Measurements from ENCODE around the gene ROBO3. TPM values are rescaled to one million over a fixed set of nuclear protein-coding genes. Genes with fewer than 3 reads are reported as not detected.

ROBO3 gene
- total and polyA plus RNA-seq, 5 donors, result 9.8 to 15.4 (median 10.5) TPM

GRCh38 chr11:124867700-124868099 is 2.5 kb downstream of the ROBO3 start:
- WGBS, result 2% methylated on average over 8 of the region's 8 CpGs
- DNase-seq (peak in 1 of 3 donors; percentile 47), ATAC-seq (no peak)
- Histone ChIP-seq H3K27ac (ENCODE audit: low read length) (no peak overlapping the region), H3K9me3 (ENCODE audit: control insufficient read depth, low read length) (no peaks in the 10 kb centered on the region), H3K27me3 (ENCODE audit: control insufficient read depth, insufficient read depth) (no peaks in the 10 kb centered on the region), H3K4me1 (ENCODE audit: control insufficient read depth, insufficient read depth, low read length) (no peaks in the 10 kb centered on the region), H3K4me3 (ENCODE audit: low read length) (no peak overlapping the region)
- intact Hi-C loops (cut with DNase I), result no loop called here

- H3K4me1 ChIP-seq (ENCODE audit: control insufficient read depth, insufficient read depth, low read length), result no peaks in the 10 kb centered on the region
- WGBS, result 8% methylated on average over 63 of the region's 63 CpGs
- H3K4me3 ChIP-seq (ENCODE audit: low read length), result no peak overlapping the region
Measured at GRCh38 chr11:124868331-124869274, 3.4 kb downstream of the ROBO3 start.

GRCh38 chr11:124869331-124869730 is 4.1 kb downstream of the ROBO3 start:
- ATAC-seq, result no peak
- peak in 1 of 3 donors; percentile 46 for DNase-seq
- H3K27me3 ChIP-seq (ENCODE audit: control insufficient read depth, insufficient read depth), result no peaks in the 10 kb centered on the region
- no peak overlapping the region for H3K4me3 ChIP-seq (ENCODE audit: low read length)
- no peaks in the 10 kb centered on the region for H3K9me3 ChIP-seq (ENCODE audit: control insufficient read depth, low read length)
- WGBS, result 3% methylated on average over 16 of the region's 16 CpGs
- H3K27ac ChIP-seq (ENCODE audit: low read length), result no peak overlapping the region
- intact Hi-C loops (cut with DNase I), result no loop called here
- no peaks in the 10 kb centered on the region for H3K4me1 ChIP-seq (ENCODE audit: control insufficient read depth, insufficient read depth, low read length)

More at GRCh38 chr11:124868331-124869274, 3.4 kb downstream of the ROBO3 start:
- ATAC-seq, result no peak
- no peak overlapping the region for H3K27ac ChIP-seq (ENCODE audit: low read length)
- DNase-seq, result peak in 1 of 3 donors; percentile 23
- intact Hi-C loops (cut with DNase I), result no loop called here
- no peaks in the 10 kb centered on the region for H3K27me3 ChIP-seq (ENCODE audit: control insufficient read depth, insufficient read depth)
- no peaks in the 10 kb centered on the region for H3K9me3 ChIP-seq (ENCODE audit: control insufficient read depth, low read length)

- Histone ChIP-seq H3K27me3 (ENCODE audit: control insufficient read depth, insufficient read depth) (no peaks in the 10 kb centered on the region), H3K9me3 (ENCODE audit: control insufficient read depth, low read length) (no peaks in the 10 kb centered on the region), H3K4me1 (ENCODE audit: control insufficient read depth, insufficient read depth, low read length) (no peaks in the 10 kb centered on the region), H3K4me3 (ENCODE audit: low read length) (no peak overlapping the region), H3K27ac (ENCODE audit: low read length) (no peak overlapping the region)
- DNase-seq, result no peak
- 50% methylated on average over 14 of the region's 14 CpGs for WGBS
- intact Hi-C loops (cut with DNase I), result no loop called here
- ATAC-seq, result no peak
Measured at GRCh38 chr11:124869856-124870387, 4.7 kb downstream of the ROBO3 start.

- Histone ChIP-seq H3K4me1 (ENCODE audit: control insufficient read depth, insufficient read depth, low read length) (no peaks in the 10 kb centered on the region), H3K4me3 (ENCODE audit: low read length) (no peak overlapping the region), H3K27me3 (ENCODE audit: control insufficient read depth, insufficient read depth) (no peaks in the 10 kb centered on the region), H3K9me3 (ENCODE audit: control insufficient read depth, low read length) (no peaks in the 10 kb centered on the region), H3K27ac (ENCODE audit: low read length) (no peak overlapping the region)
- no peak for ATAC-seq
- DNase-seq, result no peak
- WGBS, result 50% methylated on average over 7 of the region's 7 CpGs
- intact Hi-C loops (cut with DNase I), result no loop called here
Measured at GRCh38 chr11:124870430-124870829, 5.2 kb downstream of the ROBO3 start.

GRCh38 chr11:124872280-124872679 is 7.0 kb downstream of the ROBO3 start:
- Histone ChIP-seq H3K4me3 (ENCODE audit: low read length) (no peak overlapping the region), H3K4me1 (ENCODE audit: control insufficient read depth, insufficient read depth, low read length) (no peaks in the 10 kb centered on the region), H3K27ac (ENCODE audit: low read length) (no peak overlapping the region), H3K27me3 (ENCODE audit: control insufficient read depth, insufficient read depth) (no peaks in the 10 kb centered on the region), H3K9me3 (ENCODE audit: control insufficient read depth, low read length) (no peaks in the 10 kb centered on the region)
- DNase-seq (peak in 1 of 3 donors; percentile 39), ATAC-seq (no peak)
- 45% methylated on average over 8 of the region's 8 CpGs for whole genome bisulfite sequencing
- intact Hi-C loops (cut with DNase I), result no loop called here

GRCh38 chr11:124872741-124873140 is 7.5 kb downstream of the ROBO3 start:
- WGBS, result 23% methylated on average over 9 of the region's 9 CpGs
- intact Hi-C loops (cut with DNase I), result no loop called here
- DNase-seq, result no peak
- no peak for ATAC-seq
- H3K27me3 ChIP-seq (ENCODE audit: control insufficient read depth, insufficient read depth), result no peaks in the 10 kb centered on the region
- no peaks in the 10 kb centered on the region for H3K9me3 ChIP-seq (ENCODE audit: control insufficient read depth, low read length)
- no peak overlapping the region for H3K4me3 ChIP-seq (ENCODE audit: low read length)
- no peak overlapping the region for H3K27ac ChIP-seq (ENCODE audit: low read length)
- no peaks in the 10 kb centered on the region for H3K4me1 ChIP-seq (ENCODE audit: control insufficient read depth, insufficient read depth, low read length)

GRCh38 chr11:124873951-124874350 is 8.7 kb downstream of the ROBO3 start:
- H3K27me3 ChIP-seq (ENCODE audit: control insufficient read depth, insufficient read depth), result no peaks in the 10 kb centered on the region
- H3K27ac ChIP-seq (ENCODE audit: low read length), result no peak overlapping the region
- DNase-seq (no peak), ATAC-seq (no peak)
- WGBS, result 87% methylated on average over 8 of the region's 8 CpGs
- H3K4me3 ChIP-seq (ENCODE audit: low read length), result no peak overlapping the region
- H3K4me1 ChIP-seq (ENCODE audit: control insufficient read depth, insufficient read depth, low read length), result no peaks in the 10 kb centered on the region
- no peaks in the 10 kb centered on the region for H3K9me3 ChIP-seq (ENCODE audit: control insufficient read depth, low read length)
- intact Hi-C loops (cut with DNase I), result no loop called here

- H3K4me3 ChIP-seq (ENCODE audit: low read length), result no peak overlapping the region
- ATAC-seq (no peak), DNase-seq (no peak)
- 94% methylated on average over 7 of the region's 7 CpGs for WGBS
- no peaks in the 10 kb centered on the region for H3K27me3 ChIP-seq (ENCODE audit: control insufficient read depth, insufficient read depth)
- H3K9me3 ChIP-seq (ENCODE audit: control insufficient read depth, low read length), result no peaks in the 10 kb centered on the region
- H3K4me1 ChIP-seq (ENCODE audit: control insufficient read depth, insufficient read depth, low read length), result no peaks in the 10 kb centered on the region
- no peak overlapping the region for H3K27ac ChIP-seq (ENCODE audit: low read length)
- intact Hi-C loops (cut with DNase I), result no loop called here
Measured at GRCh38 chr11:124874571-124875255, 9.5 kb downstream of the ROBO3 start.

- H3K9me3 ChIP-seq (ENCODE audit: control insufficient read depth, low read length), result no peaks in the 10 kb centered on the region
- DNase-seq (no peak), ATAC-seq (no peak)
- H3K4me1 ChIP-seq (ENCODE audit: control insufficient read depth, insufficient read depth, low read length), result no peaks in the 10 kb centered on the region
- H3K4me3 ChIP-seq (ENCODE audit: low read length), result no peak overlapping the region
- 57% methylated on average over 3 of the region's 3 CpGs for WGBS
- H3K27me3 ChIP-seq (ENCODE audit: control insufficient read depth, insufficient read depth), result no peaks in the 10 kb centered on the region
- no peak overlapping the region for H3K27ac ChIP-seq (ENCODE audit: low read length)
- intact Hi-C loops (cut with DNase I), result no loop called here
Measured at GRCh38 chr11:124875401-124875800, 10.2 kb downstream of the ROBO3 start.

All from right cardiac atrium (tissue), 5 donors.